NCI-H146 treated with DMSO at 0.1 percent for 48 hours (cell line): ENCODE measurements around the gene SNX11.
"Not testable (repeated sequence)": the region's sequence is repeated elsewhere in the genome, so short reads cannot be mapped to it uniquely, and the experiment has no call there.

Experiments
- DNase-seq: peaks from one replicate; lab custom pipeline; 2025; ENCODE audit not compliant: unreplicated experiment; lab: John Stamatoyannopoulos, UW

The SNX11 gene, protein sequence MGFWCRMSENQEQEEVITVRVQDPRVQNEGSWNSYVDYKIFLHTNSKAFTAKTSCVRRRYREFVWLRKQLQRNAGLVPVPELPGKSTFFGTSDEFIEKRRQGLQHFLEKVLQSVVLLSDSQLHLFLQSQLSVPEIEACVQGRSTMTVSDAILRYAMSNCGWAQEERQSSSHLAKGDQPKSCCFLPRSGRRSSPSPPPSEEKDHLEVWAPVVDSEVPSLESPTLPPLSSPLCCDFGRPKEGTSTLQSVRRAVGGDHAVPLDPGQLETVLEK

GRCh38 chr17:48107137-48108055, at the start of gene SNX11:
SNX11 (plus strand) TSS chr17:48107766; CDS start chr17:48112044, 4,278 bp downstream.
- peak; percentile 86 for DNase-seq

DNA sequence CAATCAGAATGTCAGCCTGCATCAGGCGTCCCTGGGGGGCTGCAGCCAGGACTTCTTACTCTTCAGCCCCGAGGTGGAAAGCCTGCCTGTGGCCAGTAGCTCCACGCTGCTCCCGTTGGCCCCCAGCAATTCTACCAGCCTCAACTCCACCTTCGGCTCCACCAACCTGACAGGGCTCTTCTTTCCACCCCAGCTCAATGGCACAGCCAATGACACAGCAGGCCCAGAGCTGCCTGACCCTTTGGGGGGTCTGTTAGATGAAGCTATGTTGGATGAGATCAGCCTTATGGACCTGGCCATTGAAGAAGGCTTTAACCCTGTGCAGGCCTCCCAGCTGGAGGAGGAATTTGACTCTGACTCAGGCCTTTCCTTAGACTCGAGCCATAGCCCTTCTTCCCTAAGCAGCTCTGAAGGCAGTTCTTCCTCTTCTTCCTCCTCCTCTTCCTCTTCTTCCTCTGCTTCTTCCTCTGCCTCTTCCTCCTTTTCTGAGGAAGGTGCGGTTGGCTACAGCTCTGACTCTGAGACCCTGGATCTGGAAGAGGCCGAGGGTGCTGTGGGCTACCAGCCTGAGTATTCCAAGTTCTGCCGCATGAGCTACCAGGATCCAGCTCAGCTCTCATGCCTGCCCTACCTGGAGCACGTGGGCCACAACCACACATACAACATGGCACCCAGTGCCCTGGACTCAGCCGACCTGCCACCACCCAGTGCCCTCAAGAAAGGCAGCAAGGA, 49.0 kb upstream of the SNX11 start:
- no peak for DNase-seq

DNA sequence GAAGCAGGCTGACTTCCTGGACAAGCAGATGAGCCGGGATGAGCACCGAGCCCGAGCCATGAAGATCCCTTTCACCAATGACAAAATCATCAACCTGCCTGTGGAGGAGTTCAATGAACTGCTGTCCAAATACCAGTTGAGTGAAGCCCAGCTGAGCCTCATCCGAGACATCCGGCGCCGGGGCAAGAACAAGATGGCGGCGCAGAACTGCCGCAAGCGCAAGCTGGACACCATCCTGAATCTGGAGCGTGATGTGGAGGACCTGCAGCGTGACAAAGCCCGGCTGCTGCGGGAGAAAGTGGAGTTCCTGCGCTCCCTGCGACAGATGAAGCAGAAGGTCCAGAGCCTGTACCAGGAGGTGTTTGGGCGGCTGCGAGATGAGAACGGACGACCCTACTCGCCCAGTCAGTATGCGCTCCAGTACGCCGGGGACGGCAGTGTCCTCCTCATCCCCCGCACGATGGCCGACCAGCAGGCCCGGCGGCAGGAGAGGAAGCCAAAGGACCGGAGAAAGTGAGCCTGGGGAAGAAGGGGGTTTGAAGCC, 48.4 kb upstream of the SNX11 start:
- DNase-seq: no peak

DNA sequence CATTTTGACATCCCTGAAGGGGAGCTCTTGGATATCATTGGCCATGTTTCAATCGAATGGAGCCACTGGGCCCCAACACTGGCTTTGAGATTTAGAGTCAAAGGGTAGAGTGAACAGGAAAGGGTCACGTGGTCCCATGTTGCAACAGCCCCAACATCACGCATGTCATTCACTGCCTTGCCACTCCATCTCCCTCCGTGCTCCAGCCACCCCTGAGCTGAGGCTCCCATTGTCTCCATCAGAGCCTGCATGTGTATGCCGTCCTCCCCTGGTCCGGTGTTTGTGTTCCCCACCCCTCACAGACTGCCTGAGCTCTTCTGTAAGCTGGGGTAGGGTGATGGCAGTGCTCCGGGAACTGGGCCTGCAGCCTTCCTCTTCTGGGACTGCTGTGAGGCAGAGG, 47.3 kb upstream of the SNX11 start:
- no peak for DNase-seq

- no peak for DNase-seq
Measured at GRCh38 chr17:48062273-48062672, 45.3 kb upstream of the SNX11 start.

GRCh38 chr17:48064638-48065037, 42.9 kb upstream of the SNX11 start:
- no peak for DNase-seq

GRCh38 chr17:48066192-48066591, 41.4 kb upstream of the SNX11 start:
- no peak for DNase-seq

DNA sequence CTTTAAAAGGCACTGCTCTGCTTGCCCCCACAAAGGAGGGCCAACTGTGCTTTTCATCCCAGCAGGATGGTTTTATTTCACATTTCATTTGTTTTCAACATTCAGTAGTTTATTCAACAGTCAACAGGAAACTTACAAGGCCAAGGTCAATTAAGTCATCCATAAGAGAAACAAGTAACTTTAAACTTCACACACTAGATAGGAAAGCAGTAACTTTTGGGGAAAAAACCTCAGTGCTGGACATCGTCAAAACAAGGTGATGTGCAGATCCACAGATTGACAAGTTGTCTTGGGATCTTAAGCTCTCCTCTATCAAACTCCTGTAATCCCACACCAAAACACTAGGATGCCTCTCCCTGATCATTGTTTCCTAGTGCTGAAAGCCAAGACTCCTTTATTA, 40.9 kb upstream of the SNX11 start:
- no peak for DNase-seq

- DNase-seq: no peak
Measured at GRCh38 chr17:48067245-48067644, 40.3 kb upstream of the SNX11 start.

GRCh38 chr17:48067808-48068207, 39.8 kb upstream of the SNX11 start:
- not testable (repeated sequence) for DNase-seq

GRCh38 chr17:48068491-48068961, 39.0 kb upstream of the SNX11 start:
- no peak for DNase-seq

DNA sequence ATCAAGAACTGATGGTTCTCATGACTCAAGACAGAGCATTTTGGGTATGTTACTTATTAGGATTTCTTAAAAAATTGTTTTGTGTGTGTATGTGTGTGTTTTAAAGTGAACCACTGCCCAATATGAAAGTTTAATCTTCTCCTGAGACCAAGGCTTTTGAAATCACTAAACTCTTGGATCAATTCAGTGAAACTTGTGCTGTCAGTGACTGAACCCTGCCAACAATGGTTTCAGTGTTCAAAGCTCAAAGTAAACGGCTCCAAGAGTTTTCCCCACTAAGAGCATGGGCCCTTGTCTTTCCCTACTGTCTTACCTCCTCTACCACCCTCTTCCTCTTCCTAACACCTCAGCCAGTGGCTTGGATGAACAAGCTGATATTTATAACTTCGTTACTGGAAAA, 37.4 kb upstream of the SNX11 start:
- no peak for DNase-seq

DNA sequence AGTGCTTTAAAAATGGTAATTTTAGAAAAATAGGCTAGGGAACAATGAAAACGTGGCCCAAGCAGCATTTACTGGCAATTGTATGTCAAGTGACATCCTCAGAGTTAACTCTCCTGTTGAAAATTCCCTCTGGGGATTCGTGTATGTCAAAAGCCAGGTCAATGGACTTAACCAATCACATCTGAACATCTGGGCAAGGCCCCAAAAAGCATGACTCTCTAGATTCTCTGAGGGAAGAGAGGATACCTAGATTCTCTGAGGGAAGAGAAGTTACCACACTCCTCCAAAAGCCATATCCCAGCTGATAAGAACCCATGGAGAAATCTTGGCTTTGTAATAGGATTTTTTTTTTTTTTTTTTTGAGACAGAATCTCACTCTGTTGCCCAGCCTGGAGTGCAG, 35.9 kb upstream of the SNX11 start:
- no peak for DNase-seq

- DNase-seq: not testable (repeated sequence)
Measured at GRCh38 chr17:48072811-48073210, 34.8 kb upstream of the SNX11 start.

DNA sequence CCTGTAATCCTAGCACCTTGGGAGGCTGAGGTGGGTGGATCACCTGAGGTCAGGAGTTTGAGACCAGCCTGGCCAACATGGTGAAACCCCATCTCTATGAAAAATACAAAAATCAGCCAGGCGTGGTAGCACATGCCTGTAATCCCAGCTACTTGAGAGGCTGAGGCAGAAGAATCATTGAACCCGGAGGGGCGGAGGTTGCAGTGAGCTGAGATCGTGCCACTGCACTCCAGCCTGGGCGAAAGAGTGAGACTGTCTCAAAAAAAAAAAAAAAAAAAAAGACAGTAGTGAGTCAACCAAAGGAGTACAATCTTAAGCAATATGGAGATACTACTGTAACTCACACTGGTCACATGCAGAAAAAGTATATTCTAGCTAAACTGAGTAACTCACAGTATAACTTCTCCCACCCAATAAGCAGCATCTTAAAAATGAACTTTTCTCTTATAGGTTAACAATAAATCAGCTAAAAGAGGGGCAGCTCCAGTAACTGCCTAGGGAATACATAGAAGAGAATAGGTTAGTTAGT, 33.9 kb upstream of the SNX11 start:
- not testable (repeated sequence) for DNase-seq

- peak; percentile 27 for DNase-seq
Measured at GRCh38 chr17:48074322-48075081, 33.1 kb upstream of the SNX11 start.

DNA sequence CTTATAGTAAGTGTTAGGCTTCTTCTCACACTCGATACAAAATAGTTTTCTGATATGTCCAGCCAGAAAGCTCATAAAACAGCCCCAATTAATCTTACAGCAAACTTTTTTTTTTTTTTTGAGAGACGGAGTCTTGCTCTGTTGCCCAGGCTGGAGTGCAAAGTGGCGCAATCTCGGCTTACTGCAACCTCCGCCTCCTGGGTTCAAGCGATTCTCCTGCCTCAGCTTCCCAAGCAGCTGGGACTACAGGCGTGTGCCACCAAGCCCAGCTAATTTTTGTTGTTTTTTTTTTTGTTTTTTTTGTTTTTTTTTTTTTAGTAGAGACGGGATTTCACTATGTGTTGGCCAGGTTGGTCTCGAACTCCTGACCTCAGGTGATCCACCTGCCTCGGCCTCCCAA, 30.4 kb upstream of the SNX11 start:
- not testable (repeated sequence) for DNase-seq

- no peak for DNase-seq
Measured at GRCh38 chr17:48081858-48082257, 25.7 kb upstream of the SNX11 start.

DNA sequence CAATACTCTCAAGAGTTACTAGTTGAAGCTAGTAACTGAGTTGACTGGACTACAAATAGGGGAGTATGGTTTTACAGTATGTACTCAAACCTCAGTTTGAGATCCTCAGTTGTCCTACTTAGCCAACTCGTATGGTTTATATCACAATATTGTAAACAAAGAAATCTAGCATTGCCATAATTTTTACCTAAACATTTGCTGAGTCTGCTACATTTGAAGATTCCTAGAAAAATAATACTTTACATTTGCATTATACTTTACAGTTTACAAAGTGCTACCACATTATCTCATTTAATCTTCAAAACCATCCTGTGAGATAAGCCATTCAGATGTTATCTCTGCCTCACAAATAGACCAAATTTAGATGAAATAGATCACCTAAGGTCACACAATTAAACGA, 22.6 kb upstream of the SNX11 start:
- DNase-seq: no peak
